B cell (primary cell): ENCODE data around the gene BRD3.

Source experiments
- EZH2 ChIP-seq: IDR thresholded peaks from 2 replicates; pipeline ENCODE4 v1.6.1; 2012; ENCODE audit warnings: borderline replicate concordance, low read depth, mild to moderate bottlenecking, moderate library complexity, low read length; ENCODE audit not compliant: insufficient read depth, poor library complexity, severe bottlenecking
- TF ChIP-seq, protein P1 (sequence below): fragments of 200-600 bp; IDR thresholded peaks from one replicate; pipeline ENCODE4 v1.8.0; 2022; ENCODE audit warnings: antibody characterized with exemption, mild to moderate bottlenecking

DNA sequence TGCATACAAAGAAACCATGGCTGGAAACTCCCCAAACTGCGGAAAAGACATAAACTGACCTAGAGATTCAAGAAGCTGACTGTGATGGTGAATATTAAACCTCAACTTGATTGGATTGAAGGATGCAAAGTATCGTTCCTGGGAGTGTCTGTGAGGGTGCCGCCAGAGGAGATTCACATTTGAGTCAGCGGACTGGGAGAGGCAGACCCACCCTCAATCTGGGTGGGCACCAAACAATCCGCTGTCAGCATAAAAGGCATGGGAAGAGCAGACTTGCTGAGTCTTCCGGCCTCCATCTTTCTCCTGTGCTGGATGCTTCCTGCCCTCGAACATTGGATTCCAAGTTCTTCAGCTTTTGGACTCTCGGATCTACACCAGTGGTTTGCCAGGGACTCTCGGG is 43.2 kb upstream of the BRD3 start:
- TF ChIP-seq, protein P1, sequence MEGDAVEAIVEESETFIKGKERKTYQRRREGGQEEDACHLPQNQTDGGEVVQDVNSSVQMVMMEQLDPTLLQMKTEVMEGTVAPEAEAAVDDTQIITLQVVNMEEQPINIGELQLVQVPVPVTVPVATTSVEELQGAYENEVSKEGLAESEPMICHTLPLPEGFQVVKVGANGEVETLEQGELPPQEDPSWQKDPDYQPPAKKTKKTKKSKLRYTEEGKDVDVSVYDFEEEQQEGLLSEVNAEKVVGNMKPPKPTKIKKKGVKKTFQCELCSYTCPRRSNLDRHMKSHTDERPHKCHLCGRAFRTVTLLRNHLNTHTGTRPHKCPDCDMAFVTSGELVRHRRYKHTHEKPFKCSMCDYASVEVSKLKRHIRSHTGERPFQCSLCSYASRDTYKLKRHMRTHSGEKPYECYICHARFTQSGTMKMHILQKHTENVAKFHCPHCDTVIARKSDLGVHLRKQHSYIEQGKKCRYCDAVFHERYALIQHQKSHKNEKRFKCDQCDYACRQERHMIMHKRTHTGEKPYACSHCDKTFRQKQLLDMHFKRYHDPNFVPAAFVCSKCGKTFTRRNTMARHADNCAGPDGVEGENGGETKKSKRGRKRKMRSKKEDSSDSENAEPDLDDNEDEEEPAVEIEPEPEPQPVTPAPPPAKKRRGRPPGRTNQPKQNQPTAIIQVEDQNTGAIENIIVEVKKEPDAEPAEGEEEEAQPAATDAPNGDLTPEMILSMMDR = no peak
- no peak for TF ChIP-seq EZH2
